HG02973 (cell line): Measurements from ENCODE around the gene MOB3B.
"Not testable (repeated sequence)": the region's sequence is repeated elsewhere in the genome, so short reads cannot be mapped to it uniquely, and the experiment has no call there.

Experiments
- ATAC-seq: cut with Tn5 transposase; IDR thresholded peaks from one replicate; pipeline ENCODE4 v1.9.1; 2021; ENCODE audit warnings: moderate library complexity; ENCODE audit not compliant: unreplicated experiment

MOB3B gene

GRCh38 chr9:27482709-27483108, 46.9 kb downstream of the MOB3B start:
- no peak for ATAC-seq

GRCh38 chr9:27478322-27478721, 51.3 kb downstream of the MOB3B start:
- no peak for ATAC-seq

DNA sequence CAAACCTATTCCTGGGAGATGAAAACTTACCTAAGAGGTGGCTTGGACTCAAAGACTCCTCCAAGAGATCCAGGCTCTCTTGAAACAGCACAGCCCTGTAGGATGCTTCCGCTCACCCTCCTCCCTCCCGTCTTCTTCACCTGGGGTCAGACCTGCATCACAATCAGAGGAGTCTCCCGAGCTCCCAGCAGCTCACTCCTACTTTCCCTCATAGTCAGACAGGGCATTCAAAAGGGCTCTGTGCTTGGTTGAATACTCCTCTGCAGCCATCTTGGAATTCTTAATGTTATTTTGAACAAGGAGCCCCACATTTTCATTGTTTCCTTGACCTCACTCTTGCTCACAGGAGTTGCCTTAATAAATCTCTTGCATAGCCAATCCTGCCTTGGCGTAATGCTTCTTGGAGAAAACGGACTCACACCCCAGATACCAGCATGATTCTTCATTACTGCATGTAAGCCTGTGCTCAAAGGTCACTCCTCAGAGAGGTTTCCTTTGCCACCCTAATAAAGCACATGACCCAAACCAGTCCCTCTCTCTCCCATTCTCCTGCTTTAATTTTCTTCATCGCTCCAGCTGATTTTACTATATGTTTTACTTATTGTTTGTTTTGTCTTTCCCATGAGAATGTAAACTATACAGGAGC, 52.6 kb downstream of the MOB3B start:
- ATAC-seq: no peak

GRCh38 chr9:27475057-27475595, 54.5 kb downstream of the MOB3B start:
- ATAC-seq: no peak

- no peak for ATAC-seq
Measured at GRCh38 chr9:27474305-27474704, 55.3 kb downstream of the MOB3B start.

DNA sequence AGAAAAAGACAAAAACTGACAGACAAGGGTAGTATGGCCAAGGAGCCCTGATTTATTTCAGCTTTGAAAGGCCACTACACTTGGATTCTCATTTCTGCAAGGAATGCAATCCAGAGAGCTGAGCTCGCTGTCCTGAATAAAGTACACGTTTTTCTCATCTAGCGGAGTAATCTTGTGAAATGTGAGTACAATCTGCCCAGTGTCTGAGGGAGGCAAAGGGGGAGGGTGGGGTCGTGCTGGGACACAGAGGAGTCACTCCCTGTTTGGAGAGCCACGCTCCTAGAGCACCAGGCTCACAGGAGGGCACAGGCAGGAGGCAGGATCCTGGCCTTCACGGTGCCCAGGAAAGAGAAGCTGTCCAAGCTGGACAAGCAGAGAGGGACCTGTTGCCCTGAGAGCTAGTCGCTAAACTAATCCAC, 56.5 kb downstream of the MOB3B start:
- ATAC-seq: no peak

DNA sequence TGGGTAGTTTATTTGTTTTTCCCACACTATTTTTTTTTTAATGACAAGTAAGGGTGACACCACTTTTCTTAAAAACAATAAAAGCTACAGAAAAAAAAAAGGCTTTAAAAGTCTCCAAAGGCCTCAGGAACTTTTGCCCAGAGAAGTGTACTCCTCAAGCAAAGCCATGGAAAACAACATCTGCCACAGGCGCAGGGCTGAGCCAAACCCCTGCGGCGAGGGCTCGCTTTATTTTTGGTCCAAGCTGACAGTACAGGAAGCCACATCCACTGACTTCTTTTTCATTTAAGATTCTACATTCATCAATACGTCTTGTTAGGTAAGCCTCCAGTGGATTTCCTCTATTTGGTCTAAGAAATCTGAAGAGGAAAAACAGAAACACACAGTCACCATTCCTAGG, 57.4 kb downstream of the MOB3B start:
- no peak for ATAC-seq

DNA sequence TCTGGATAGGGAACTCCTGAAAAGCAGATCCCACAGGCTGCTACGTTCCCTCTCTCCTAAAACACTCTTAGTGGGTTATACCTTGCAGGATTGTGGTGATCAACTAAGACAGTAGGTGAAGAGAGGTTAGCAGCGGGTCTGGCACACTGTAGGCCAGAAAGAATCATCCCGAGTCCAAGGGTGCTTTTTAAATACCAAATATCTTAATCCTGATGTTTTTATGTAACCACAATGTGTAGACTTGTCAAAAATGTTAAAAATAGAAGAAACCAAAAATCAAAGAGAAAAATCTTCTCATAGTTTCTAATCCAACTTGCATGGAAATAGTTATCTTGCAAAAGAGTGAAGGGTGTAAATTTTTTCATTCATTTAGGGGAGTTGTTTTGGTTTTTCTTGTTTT, 57.8 kb downstream of the MOB3B start:
- ATAC-seq: no peak

DNA sequence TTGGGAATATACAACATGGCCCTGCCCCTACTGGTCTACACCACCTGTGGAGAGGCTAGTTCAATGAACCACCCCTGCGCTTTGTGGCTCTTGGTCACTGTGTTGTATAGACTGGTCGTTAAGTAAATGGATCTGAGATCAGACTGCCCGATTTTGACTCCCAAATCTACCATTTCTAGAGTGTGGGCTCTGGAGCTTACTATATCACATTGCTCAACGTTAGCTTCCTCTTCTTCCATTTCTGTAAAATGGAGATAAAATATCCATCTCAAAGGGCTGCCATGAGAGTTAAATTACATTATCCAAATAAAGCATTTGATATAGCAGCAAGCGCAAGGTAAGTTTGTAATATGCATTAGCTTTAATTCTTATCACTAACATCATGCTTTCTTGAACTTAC, 58.2 kb downstream of the MOB3B start:
- ATAC-seq: no peak

DNA sequence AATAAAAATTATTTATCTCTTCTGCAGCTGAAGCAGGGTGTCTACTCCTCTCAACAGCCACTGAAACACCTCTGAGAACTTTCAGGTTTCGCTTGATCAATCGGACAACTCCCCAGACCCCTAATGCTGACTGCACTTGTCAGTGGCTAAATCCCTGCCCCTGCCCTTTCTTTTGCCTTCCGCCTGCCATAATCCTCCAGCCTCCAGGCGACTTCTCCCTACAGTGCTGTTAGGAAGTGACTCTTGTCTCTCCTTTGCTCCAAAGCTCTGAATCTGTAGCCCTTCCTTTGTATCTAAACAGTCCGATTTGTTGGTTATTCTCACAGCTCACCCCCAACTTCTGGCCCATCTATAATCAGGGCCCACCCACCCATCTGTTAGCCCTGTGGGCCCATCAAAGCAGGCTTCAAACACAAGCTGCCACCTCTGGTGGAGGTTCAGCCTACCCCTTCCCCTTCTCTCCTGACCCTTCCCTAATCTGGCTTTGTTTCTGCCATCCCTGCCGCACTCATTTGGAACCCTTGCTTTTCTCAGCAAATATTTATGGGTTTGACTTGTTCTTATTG, 59.2 kb downstream of the MOB3B start:
- no peak for ATAC-seq

- no peak for ATAC-seq
Measured at GRCh38 chr9:27469550-27469949, 60.1 kb downstream of the MOB3B start.

- ATAC-seq: peak; percentile 46
Measured at GRCh38 chr9:27468462-27469110, 61.0 kb downstream of the MOB3B start.

GRCh38 chr9:27468000-27468399, 61.6 kb downstream of the MOB3B start:
- no peak for ATAC-seq

DNA sequence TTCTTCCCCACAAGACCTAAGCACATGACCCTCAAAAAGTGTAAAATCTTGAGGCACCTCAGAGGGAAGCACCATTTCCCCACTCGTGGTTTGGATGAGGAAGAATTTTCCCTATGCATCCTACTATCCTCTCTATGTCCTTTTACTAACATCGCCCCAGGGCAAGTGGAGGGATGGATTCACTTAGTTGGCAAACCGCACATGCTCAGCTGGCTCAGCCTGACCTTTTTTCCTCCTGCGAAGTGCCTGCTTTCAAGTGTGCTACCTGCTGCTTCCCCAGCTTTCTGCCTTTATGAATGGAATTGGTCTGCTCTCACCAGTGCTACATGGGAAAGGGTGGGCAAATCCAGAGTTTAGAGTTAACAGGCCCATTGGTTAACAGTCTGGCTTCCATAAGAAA, 62.1 kb downstream of the MOB3B start:
- no peak for ATAC-seq

DNA sequence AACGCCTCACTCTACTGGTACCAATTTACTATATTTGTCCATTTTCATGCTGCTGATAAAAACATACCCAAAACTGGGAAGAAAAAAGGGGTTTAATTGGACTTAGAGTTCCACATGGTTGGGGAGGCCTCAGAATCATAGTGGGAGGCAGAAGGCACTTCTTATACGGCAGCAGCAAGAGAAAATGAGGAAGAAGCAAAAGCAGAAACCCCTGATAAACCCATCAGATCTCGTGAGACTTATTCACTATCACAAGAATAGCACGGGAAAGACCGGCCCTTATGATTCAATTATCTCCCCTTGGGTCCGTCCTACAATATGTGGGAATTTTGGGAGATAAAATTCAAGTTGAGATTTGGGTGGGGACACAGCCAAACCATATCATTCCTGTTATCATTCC, 63.1 kb downstream of the MOB3B start:
- ATAC-seq: not testable (repeated sequence)

- not testable (repeated sequence) for ATAC-seq
Measured at GRCh38 chr9:27464950-27465349, 64.7 kb downstream of the MOB3B start.

GRCh38 chr9:27462846-27463245, 66.8 kb downstream of the MOB3B start:
- no peak for ATAC-seq

DNA sequence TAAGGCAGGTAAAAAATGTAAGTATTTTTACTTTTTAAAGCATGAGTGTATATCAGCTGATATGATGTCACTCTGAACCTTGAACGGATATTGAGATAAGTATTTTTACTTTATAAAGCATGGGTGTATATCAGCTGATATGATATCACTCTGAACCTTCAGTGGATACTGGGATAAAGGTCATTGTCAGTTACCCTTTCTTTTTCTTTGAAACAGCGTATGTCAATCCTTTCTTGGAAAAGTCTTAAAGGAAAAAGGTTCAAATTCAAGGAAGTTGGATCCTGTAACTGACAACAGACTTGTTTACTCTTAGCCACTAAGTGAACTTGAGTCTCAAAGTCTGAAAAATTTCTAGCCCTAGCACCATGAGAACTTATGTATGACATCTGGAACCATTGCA, 67.2 kb downstream of the MOB3B start:
- no peak for ATAC-seq

- ATAC-seq: peak; percentile 95
Measured at GRCh38 chr9:27460226-27461023, 69.2 kb downstream of the MOB3B start.

GRCh38 chr9:27457445-27457844, 72.2 kb downstream of the MOB3B start:
- ATAC-seq: no peak

DNA sequence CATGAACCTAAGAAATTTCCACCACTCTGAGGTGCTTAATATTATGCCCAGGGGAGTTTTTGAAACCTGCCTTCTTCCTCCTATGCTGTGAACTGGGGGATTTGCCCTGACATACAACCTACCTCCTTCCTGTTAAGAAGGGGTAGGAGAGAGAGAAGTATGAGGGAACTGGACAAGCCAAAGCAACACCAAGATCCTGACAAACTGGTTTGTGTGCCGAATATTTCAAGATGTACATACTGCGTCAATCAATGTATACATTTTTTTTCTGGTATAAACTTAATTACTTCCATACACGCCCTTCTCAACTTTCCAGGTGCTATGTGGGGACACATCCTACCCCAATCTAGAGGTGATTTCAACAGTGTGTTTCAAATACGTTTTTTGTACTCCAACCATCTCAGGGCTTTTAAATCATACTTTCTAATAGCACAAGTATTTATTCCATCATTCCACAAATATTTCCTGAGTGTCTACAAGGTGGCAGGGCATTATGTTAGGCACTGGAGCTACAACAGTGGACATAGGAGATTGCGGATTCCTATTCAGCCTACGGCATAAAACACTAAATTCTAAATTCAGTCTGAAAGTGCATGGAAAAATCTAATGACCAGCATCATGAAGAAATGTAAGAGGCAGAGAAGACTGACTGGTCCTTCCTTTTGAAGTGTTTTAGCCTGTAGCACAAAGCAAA, 75.6 kb downstream of the MOB3B start:
- ATAC-seq: no peak
